ENCODE results near the gene HOXA10. TPM values are rescaled to one million over a fixed set of nuclear protein-coding genes. Genes with fewer than 3 reads are reported as not detected.

The HOXA10 gene
- total RNA-seq, 2 experiments from 2014 or later, result not detected

DNA sequence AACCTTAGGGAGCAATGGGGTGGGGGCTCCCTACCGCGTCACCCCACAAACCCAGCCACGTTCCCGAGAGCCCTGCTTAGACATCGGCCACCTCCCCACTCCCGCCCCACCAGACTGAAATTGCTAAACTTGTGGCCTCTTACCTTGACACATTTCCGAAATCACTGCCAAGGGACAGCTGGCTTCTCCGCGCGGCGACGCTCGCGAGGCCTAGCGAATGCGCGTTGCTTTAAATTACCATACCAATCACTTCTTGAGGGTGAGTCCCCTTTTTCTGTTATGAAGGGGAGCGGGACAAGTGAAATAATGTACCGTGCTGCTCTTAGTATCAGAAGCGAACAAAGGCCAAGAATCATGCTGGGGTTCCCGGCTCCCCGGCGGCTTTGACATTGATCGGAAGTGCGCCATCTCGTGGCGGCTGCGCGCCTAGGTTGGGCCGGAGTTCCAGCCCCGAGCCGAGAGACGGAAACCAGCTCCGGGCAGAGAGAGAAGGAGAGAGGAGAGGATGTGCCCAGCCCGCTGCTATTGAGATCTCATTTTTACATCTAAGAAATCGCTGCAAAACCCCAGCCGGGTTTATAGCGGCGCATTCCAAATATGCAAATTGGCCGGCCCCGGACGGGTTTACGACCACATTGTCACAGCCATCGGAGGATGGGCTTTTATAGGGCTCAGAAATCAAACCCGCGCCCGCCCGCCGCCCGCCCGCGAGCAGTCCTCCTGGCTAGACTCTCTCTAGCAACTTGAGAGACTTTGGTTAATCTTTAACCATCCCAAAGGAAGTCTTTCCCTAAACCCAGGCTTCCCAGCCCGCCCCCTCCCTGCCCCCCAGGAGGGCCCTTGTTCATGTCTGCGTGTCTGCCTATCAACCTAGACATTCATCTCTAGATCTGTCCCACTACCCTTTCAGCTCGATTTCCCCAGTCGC is 5.6 kb upstream of the HOXA10 start:
- POLR2A ChIA-PET, result no interaction called here
- peaks cover 96% of the 10 kb centered on the region for H3K27me3 Mint-ChIP-seq
- ATAC-seq (ENCODE audit: poor library complexity), result peak; percentile 78
- H3K9me3 Mint-ChIP-seq, result no peaks in the 10 kb centered on the region
- Histone ChIP-seq H3K4me3 (ENCODE audit: low read length) (no peak overlapping the region), H3K27me3 (ENCODE audit: control insufficient read depth in 1 of 2, insufficient read depth in 2 of 2, low read length in 2 of 2) (peaks cover 73 to 90% of the 10 kb centered on the region in 2 experiments), H3K36me3 (ENCODE audit: insufficient read depth, low read length) (no peaks in the 10 kb centered on the region), H3K4me1 (ENCODE audit: insufficient read depth, low read length) (peaks cover 28% of the 10 kb centered on the region), H3K27ac (ENCODE audit: low read depth in 1 of 2, low read length in 2 of 2) (no peak overlapping the region), H3K9me3 (ENCODE audit: control insufficient read depth in 1 of 2, insufficient read depth in 1 of 2, low read length in 2 of 2) (peaks cover 0 to 48% of the 10 kb centered on the region in 2 experiments)
- no peaks in the 10 kb centered on the region for H3K36me3 Mint-ChIP-seq (ENCODE audit: low read depth)
- H3K4me3 Mint-ChIP-seq, result peak overlapping the region; percentile 57
- peak; percentile 90 for TF ChIP-seq CTCF (IDR thresholded peaks at IDR 0.05)
- no peak overlapping the region for H3K27ac Mint-ChIP-seq
- DNase-seq, result peak in 11 of 14 experiments; percentile 41 to 85 (median 56)
- CTCF ChIA-PET, result interaction anchor here (0.6 to 2.0 kb wide), 19 partner anchors 8 to 1310 kb away, joined by 3 to 17 read pairs (median 5); no protein-coding TSS in a partner anchor
- intact Hi-C loops (cut with DNase I, micrococcal nuclease), result loop anchor here in 1 of 2 experiments (5.0 kb wide), 1 partner anchor 1227 kb away; no protein-coding TSS in a partner anchor
- peaks cover 18% of the 10 kb centered on the region for H3K4me1 Mint-ChIP-seq (ENCODE audit: low read depth)

GRCh38 chr7:27179030-27179429 is 4.9 kb upstream of the HOXA10 start:
- Histone ChIP-seq H3K4me3 (ENCODE audit: low read length) (no peak overlapping the region), H3K27ac (ENCODE audit: low read depth in 1 of 2, low read length in 2 of 2) (no peak overlapping the region), H3K36me3 (ENCODE audit: insufficient read depth, low read length) (no peaks in the 10 kb centered on the region), H3K9me3 (ENCODE audit: control insufficient read depth in 1 of 2, insufficient read depth in 1 of 2, low read length in 2 of 2) (peaks cover 0 to 51% of the 10 kb centered on the region in 2 experiments), H3K4me1 (ENCODE audit: insufficient read depth, low read length) (peaks cover 29% of the 10 kb centered on the region), H3K27me3 (ENCODE audit: control insufficient read depth in 1 of 2, insufficient read depth in 2 of 2, low read length in 2 of 2) (peaks cover 76 to 92% of the 10 kb centered on the region in 2 experiments)
- Mint-ChIP-seq H3K36me3 (ENCODE audit: low read depth) (no peaks in the 10 kb centered on the region), H3K4me1 (ENCODE audit: low read depth) (peaks cover 15% of the 10 kb centered on the region), H3K9me3 (no peaks in the 10 kb centered on the region), H3K27me3 (peaks cover 96% of the 10 kb centered on the region), H3K4me3 (no peak overlapping the region), H3K27ac (no peak overlapping the region)
- CTCF ChIA-PET, result interaction anchor here (0.7 to 2.0 kb wide), 11 partner anchors 8 to 1310 kb away, joined by 3 to 17 read pairs (median 7); no protein-coding TSS in a partner anchor
- ATAC-seq (ENCODE audit: poor library complexity), result no peak
- POLR2A ChIA-PET, result no interaction called here
- no peak for TF ChIP-seq CTCF (IDR thresholded peaks at IDR 0.05)
- DNase-seq, result no peak
- intact Hi-C loops (cut with DNase I, micrococcal nuclease), result loop anchor here in 1 of 2 experiments (5.0 kb wide), 1 partner anchor 1227 kb away; no protein-coding TSS in a partner anchor

GRCh38 chr7:27178366-27178765 is 4.2 kb upstream of the HOXA10 start:
- intact Hi-C loops (cut with DNase I, micrococcal nuclease), result loop anchor here in 1 of 2 experiments (5.0 kb wide), 1 partner anchor 1226 kb away; no protein-coding TSS in a partner anchor
- no peaks in the 10 kb centered on the region for H3K9me3 Mint-ChIP-seq
- H3K27ac ChIP-seq (ENCODE audit: low read depth in 1 of 2, low read length in 2 of 2), result no peak overlapping the region
- no peaks in the 10 kb centered on the region for H3K36me3 Mint-ChIP-seq (ENCODE audit: low read depth)
- no peak for TF ChIP-seq CTCF (IDR thresholded peaks at IDR 0.05)
- no peak for ATAC-seq (ENCODE audit: poor library complexity)
- H3K4me1 Mint-ChIP-seq (ENCODE audit: low read depth), result peaks cover 10% of the 10 kb centered on the region
- CTCF ChIA-PET, result interaction anchor here (0.8 to 2.0 kb wide), 5 partner anchors 9 to 19 kb away, joined by 3 to 13 read pairs (median 8); no protein-coding TSS in a partner anchor
- H3K4me3 ChIP-seq (ENCODE audit: low read length), result no peak overlapping the region
- H3K36me3 ChIP-seq (ENCODE audit: insufficient read depth, low read length), result no peaks in the 10 kb centered on the region
- H3K4me3 Mint-ChIP-seq, result no peak overlapping the region
- H3K27me3 Mint-ChIP-seq, result peaks cover 90% of the 10 kb centered on the region
- H3K27me3 ChIP-seq (ENCODE audit: control insufficient read depth in 1 of 2, insufficient read depth in 2 of 2, low read length in 2 of 2), result peaks cover 71 to 92% of the 10 kb centered on the region in 2 experiments
- no peak for DNase-seq
- H3K27ac Mint-ChIP-seq, result no peak overlapping the region
- peaks cover 28% of the 10 kb centered on the region for H3K4me1 ChIP-seq (ENCODE audit: insufficient read depth, low read length)
- peaks cover 0 to 45% of the 10 kb centered on the region in 2 experiments for H3K9me3 ChIP-seq (ENCODE audit: control insufficient read depth in 1 of 2, insufficient read depth in 1 of 2, low read length in 2 of 2)
- POLR2A ChIA-PET, result no interaction called here
